Measurements from ENCODE around the gene ELF5.

ELF5 gene

DNA sequence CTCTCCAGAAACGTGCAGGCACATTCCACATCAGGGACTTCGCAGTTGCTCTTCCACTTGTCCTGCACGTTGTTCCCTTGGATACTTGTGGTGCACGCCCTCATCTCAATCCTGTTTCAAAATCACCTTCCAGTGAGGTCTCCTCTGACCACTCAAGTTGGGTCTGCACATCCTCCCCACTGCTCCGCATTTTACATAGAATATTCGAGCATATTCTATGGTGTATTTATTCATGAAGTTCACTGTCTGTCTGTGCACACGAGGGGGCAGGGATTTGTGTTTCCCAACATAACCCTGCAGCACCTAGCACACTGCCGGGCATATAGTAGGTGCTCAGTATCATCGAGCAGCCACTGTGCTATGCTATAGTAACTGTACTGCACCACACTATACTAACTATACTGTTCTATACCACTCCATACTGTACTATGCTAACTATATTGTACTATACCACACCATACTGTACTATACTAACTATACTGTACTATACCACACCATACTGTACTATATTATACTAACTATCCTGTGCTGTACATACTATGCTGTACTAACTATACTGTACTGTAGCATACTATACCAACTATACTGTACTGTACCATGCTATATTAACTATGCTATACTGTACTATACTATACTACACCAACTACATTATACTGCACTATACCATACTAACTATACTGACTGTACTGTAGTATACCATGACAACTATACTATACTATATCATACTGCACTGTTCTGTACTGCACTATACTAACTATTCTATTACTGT lies 30.3 kb downstream of the ELF5 start:
- DNase-seq (ENCODE audit: extremely low read depth, low read depth), result no peak
- no peak for TF ChIP-seq CTCF (IDR thresholded peaks at IDR 0.05; ENCODE audit: low read depth, low read length)

- TF ChIP-seq CTCF (IDR thresholded peaks at IDR 0.05; ENCODE audit: low read depth, low read length), result no peak
- no peak for DNase-seq (ENCODE audit: extremely low read depth, low read depth)
Measured at GRCh38 chr11:34481307-34481706, 32.3 kb downstream of the ELF5 start.

- no peak for TF ChIP-seq CTCF (IDR thresholded peaks at IDR 0.05; ENCODE audit: low read depth, low read length)
- DNase-seq (ENCODE audit: extremely low read depth, low read depth), result no peak
Measured at GRCh38 chr11:34480314-34480713, 33.3 kb downstream of the ELF5 start.

GRCh38 chr11:34478845-34479663 lies 34.5 kb downstream of the ELF5 start:
- no peak for DNase-seq (ENCODE audit: extremely low read depth, low read depth)
- TF ChIP-seq CTCF (IDR thresholded peaks at IDR 0.05; ENCODE audit: low read depth, low read length), result no peak

DNA sequence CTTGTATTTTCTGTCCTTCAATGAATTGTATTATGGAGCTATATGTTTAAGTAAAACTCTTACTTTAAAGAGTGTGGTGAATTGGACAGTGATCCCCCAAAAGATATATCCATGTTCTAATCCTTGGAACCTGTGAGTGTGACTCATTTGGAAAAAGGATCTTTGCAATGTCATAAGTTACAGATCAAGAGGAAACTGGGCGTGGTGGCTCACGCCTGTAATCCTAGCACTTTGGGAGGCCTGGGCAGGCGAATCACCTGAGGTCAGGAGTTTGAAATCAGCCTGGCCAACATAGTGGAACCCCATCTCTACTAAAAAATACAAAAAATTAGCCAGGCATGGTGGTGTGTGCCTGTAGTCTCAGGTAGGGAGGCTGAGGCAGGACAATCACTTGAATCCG lies 36.7 kb downstream of the ELF5 start:
- TF ChIP-seq CTCF (IDR thresholded peaks at IDR 0.05; ENCODE audit: low read depth, low read length), result no peak
- DNase-seq (ENCODE audit: extremely low read depth, low read depth), result no peak

DNA sequence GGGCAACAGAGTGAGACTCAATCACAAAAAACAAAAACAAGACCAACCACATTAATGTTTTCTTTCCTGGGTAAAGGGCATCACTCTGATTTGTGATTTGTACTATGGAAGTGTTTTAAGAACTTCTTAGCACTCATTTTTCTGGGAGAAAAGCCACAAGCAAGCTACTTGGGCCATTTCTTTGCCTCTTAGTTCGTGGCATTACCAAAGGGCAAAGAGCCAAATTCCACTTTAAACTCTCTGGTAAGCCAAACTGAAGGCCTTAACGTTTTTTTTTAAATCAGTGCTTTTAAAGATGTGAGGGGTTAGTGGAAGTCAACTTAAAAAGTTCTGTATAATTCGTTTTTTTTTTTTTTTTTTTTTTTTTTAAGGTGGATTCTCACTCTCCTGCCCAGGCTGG lies 37.9 kb downstream of the ELF5 start:
- no peak for TF ChIP-seq CTCF (IDR thresholded peaks at IDR 0.05; ENCODE audit: low read depth, low read length)
- DNase-seq (ENCODE audit: extremely low read depth, low read depth), result no peak

GRCh38 chr11:34473603-34474169 lies 39.9 kb downstream of the ELF5 start:
- TF ChIP-seq CTCF (IDR thresholded peaks at IDR 0.05; ENCODE audit: low read depth, low read length), result no peak
- DNase-seq (ENCODE audit: extremely low read depth, low read depth), result no peak
